OCI-LY1 (cell line): ENCODE data around the gene DCAF12.

ENCODE experiments used
- CTCF ChIP-seq: fragments of 200-600 bp; sonication (generic), shearing (Covaris generic); IDR thresholded peaks from 2 replicates; pipeline ENCODE4 v1.5.1; 2017; ENCODE audit warnings: mild to moderate bottlenecking, antibody characterized with exemption, low read length, moderate library complexity, mixed read lengths
- EZH2 ChIP-seq: fragments of 200-600 bp; sonication (generic), shearing (Covaris generic); IDR thresholded peaks from 2 replicates; pipeline ENCODE4 v1.8.0; 2017; ENCODE audit warnings: borderline replicate concordance, mixed run types, mild to moderate bottlenecking, antibody characterized with exemption, low read length, moderate library complexity, mixed read lengths

- TF ChIP-seq CTCF (no peak), EZH2 (no peak)
Observed at GRCh38 chr9:34134521-34134920, 8.0 kb upstream of the DCAF12 start.
